ENCODE data around the gene SEZ6L. TPM values are rescaled to one million over a fixed set of nuclear protein-coding genes. Genes with fewer than 3 reads are reported as not detected.

The SEZ6L gene
- total and polyA plus RNA-seq, 9 donors: 0.10 to 0.32 (median 0.15) TPM; not detected in 3

DNA sequence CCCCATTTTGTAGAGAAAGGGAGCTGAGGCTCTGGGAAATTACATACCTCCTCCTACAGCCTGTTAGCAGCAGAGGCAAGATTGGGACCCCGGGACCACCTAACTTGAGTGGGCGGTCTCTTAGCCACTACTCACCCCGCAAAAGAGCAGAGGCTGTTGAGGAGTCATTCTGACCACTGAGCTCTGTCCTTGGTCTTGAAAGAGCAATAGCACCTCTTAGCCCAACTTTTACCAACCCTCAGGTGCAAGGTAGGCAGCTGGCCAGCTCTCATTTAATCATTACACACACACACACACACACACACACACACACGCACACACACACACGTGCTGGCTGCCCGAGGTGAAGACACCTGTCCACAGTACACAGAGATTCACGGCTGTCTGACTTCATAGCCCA lies 144.0 kb downstream of the SEZ6L start:
- no peaks in the 10 kb centered on the region for H3K36me3 ChIP-seq
- H3K27me3 ChIP-seq: no peaks in the 10 kb centered on the region
- TF ChIP-seq POLR2A (IDR thresholded peaks at IDR 0.05) (no peak), EP300 (IDR thresholded peaks at IDR 0.05) (no peak), CTCF (IDR thresholded peaks at IDR 0.05) (no peak)
- H3K4me1 ChIP-seq (ENCODE audit: insufficient read depth): no peaks in the 10 kb centered on the region
- WGBS, 3 donors: 43 to 65% (median 48%) methylated on average over 7 of the region's 7 CpGs
- no peaks in the 10 kb centered on the region for H3K9me3 ChIP-seq
- DNase-seq: no peak
- no peak overlapping the region for H3K4me3 ChIP-seq
- intact Hi-C loops (cut with DNase I): no loop called here
- no peak overlapping the region for H3K27ac ChIP-seq

DNA sequence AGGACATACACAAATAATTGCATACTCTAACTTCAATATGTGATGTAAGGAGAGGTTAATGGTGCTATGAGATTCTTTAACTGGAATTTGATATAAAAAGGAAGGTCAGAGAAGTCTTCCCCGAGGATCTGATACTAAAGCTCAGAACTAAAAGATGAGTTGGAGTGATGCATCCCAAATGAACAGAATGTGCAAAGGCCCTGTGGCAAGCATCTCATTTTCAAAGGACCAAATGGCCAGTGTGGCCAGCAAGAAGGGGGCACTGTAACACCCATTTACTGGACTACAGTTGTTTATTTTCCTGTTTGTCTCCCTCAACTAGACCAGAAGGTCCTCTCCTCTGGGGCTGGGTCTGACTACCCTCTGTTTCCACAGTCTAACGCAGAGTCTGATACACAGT lies 144.9 kb downstream of the SEZ6L start:
- DNase-seq: no peak
- intact Hi-C loops (cut with DNase I): no loop called here
- Histone ChIP-seq H3K27ac (no peak overlapping the region), H3K9me3 (no peaks in the 10 kb centered on the region), H3K4me3 (no peak overlapping the region), H3K4me1 (ENCODE audit: insufficient read depth) (no peaks in the 10 kb centered on the region), H3K36me3 (no peaks in the 10 kb centered on the region), H3K27me3 (no peaks in the 10 kb centered on the region)
- TF ChIP-seq EP300 (IDR thresholded peaks at IDR 0.05): no peak
- TF ChIP-seq POLR2A (IDR thresholded peaks at IDR 0.05): no peak
- TF ChIP-seq CTCF (IDR thresholded peaks at IDR 0.05): no peak
- WGBS, 3 donors: 71 to 80% (median 74%) methylated on average over 2 of the region's 2 CpGs

- Histone ChIP-seq H3K9me3 (no peaks in the 10 kb centered on the region), H3K27ac (no peak overlapping the region), H3K4me1 (ENCODE audit: insufficient read depth) (no peaks in the 10 kb centered on the region), H3K4me3 (no peak overlapping the region), H3K27me3 (no peaks in the 10 kb centered on the region), H3K36me3 (no peaks in the 10 kb centered on the region)
- 40 to 48% (median 41%) methylated on average over 6 of the region's 6 CpGs for WGBS, 3 donors
- intact Hi-C loops (cut with DNase I): no loop called here
- no peak for TF ChIP-seq EP300 (IDR thresholded peaks at IDR 0.05)
- no peak for TF ChIP-seq CTCF (IDR thresholded peaks at IDR 0.05)
- no peak for TF ChIP-seq POLR2A (IDR thresholded peaks at IDR 0.05)
- no peak for DNase-seq
Measured at GRCh38 chr22:26314656-26315055, 145.4 kb downstream of the SEZ6L start.

GRCh38 chr22:26316732-26317285 lies 147.5 kb downstream of the SEZ6L start:
- no peak for DNase-seq
- H3K27ac ChIP-seq: no peak overlapping the region
- TF ChIP-seq POLR2A (IDR thresholded peaks at IDR 0.05) (no peak), EP300 (IDR thresholded peaks at IDR 0.05) (no peak), CTCF (IDR thresholded peaks at IDR 0.05) (no peak)
- intact Hi-C loops (cut with DNase I): no loop called here
- no peaks in the 10 kb centered on the region for H3K27me3 ChIP-seq
- no peaks in the 10 kb centered on the region for H3K4me1 ChIP-seq (ENCODE audit: insufficient read depth)
- no peaks in the 10 kb centered on the region for H3K36me3 ChIP-seq
- no peaks in the 10 kb centered on the region for H3K9me3 ChIP-seq
- no peak overlapping the region for H3K4me3 ChIP-seq
- WGBS, 3 donors: 70 to 76% (median 72%) methylated on average over 2 of the region's 2 CpGs

Data from ovary (tissue), 9 donors.